HFF-Myc (cell line): ENCODE data around the gene AGPAT1.

Experiments
- DNase-seq: peaks from one replicate; pipeline ENCODE4 v3.0.0-alpha.2; 2011; ENCODE audit warnings: low read depth; ENCODE audit errors: extremely low read depth
- H3K4me3 ChIP-seq: replicated peaks from 2 replicates; pipeline ENCODE4 v1.5.1; 2011; ENCODE audit warnings: low read depth, mild to moderate bottlenecking, control low read depth, low read length
- TF ChIP-seq, protein P1 (sequence below): IDR thresholded peaks from 2 replicates; pipeline ENCODE4 v1.5.1; 2012; ENCODE audit warnings: mild to moderate bottlenecking, low read depth, low read length, control low read depth; ENCODE audit errors: missing control alignments

AGPAT1 gene

DNA sequence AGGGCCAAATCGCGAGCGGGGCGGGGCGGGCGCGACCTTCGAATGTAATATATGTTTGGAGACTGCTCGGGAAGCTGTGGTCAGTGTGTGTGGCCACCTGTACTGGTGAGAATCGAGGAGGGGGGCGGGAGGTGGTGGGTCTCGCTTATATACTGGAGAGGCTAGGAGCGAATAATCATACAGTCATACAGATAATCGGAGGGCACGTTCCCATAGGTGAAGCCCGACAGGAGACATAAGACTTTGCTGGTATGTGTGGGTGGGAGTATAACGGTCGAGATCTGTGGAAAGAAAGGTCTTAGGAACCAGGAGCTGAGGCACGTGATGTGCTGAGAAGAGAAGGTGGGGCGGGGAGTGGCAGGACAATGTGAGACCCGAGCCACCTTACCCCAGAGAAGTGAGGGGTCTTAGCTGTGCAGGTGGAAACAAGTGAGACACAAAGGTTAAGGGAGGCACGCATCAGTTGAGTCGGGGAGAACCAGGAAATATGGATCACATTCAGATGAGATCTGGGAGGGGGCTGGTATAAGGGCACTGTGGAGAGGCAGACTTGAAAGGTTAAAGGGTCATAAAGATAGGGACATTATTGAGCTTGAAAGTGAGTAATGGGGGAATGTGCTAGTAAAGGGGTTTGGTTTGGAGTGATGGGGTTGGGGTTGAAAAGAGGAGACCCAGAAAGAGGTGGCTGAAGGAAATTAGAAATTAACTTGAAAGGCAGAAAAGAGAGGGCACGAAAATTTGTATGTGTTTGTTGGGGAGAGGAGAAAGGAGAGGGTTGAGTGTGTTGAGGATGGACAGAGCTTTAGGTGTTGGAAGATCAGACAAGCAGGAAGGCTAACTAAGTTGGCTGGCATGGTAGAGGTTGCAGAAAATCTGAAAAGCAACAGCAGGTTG is 2.9 kb upstream of the AGPAT1 start:
- peak overlapping the region; percentile 90 for H3K4me3 ChIP-seq
- TF ChIP-seq, protein P1, sequence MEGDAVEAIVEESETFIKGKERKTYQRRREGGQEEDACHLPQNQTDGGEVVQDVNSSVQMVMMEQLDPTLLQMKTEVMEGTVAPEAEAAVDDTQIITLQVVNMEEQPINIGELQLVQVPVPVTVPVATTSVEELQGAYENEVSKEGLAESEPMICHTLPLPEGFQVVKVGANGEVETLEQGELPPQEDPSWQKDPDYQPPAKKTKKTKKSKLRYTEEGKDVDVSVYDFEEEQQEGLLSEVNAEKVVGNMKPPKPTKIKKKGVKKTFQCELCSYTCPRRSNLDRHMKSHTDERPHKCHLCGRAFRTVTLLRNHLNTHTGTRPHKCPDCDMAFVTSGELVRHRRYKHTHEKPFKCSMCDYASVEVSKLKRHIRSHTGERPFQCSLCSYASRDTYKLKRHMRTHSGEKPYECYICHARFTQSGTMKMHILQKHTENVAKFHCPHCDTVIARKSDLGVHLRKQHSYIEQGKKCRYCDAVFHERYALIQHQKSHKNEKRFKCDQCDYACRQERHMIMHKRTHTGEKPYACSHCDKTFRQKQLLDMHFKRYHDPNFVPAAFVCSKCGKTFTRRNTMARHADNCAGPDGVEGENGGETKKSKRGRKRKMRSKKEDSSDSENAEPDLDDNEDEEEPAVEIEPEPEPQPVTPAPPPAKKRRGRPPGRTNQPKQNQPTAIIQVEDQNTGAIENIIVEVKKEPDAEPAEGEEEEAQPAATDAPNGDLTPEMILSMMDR, result no peak
- DNase-seq, result no peak

DNA sequence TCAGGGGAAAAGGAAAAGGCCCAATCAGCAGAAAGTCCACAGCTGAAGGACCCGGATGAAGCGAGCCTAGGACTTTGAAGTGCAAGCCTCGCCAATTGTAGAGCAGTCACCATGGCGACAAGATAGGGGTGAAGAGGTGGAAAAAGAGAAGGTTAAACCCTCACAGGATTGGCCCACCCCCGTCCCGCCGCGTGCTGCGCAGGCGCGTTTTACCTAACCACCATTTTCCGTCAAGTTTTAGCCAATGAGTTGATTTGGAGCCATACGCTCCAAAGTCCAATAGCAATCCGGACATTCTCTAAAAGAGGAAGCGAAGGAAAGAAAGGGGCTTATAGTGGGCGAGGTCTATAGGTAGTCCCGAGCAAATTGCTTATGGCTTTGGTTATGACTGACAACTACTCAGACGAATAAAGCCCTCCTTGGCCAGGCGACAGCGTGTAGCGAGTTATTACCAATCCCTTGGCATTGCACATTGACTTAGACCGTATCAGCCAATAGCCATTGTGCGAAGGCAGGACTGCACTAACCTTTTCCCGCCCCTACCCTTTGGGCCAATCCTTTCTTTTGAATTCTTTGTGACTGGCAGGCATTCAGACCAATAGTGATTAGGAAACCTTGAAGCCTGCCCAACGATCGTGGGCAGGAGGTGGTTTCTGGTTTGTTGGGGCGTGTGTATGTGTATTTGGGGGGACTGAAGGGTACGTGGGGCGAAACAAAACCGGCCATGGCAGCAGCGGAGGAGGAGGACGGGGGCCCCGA is 2.1 kb upstream of the AGPAT1 start, which contains the start of gene RNF5:
TSS of gene RNF5 (plus strand) at position 618 of the 759 bp plus-strand sequence. CDS start at position 725, 107 bp downstream.
- TF ChIP-seq, protein P1, result no peak
- peak; percentile 100 for DNase-seq
- peak within 1 kb of the TSS; percentile 90 for H3K4me3 ChIP-seq

DNA sequence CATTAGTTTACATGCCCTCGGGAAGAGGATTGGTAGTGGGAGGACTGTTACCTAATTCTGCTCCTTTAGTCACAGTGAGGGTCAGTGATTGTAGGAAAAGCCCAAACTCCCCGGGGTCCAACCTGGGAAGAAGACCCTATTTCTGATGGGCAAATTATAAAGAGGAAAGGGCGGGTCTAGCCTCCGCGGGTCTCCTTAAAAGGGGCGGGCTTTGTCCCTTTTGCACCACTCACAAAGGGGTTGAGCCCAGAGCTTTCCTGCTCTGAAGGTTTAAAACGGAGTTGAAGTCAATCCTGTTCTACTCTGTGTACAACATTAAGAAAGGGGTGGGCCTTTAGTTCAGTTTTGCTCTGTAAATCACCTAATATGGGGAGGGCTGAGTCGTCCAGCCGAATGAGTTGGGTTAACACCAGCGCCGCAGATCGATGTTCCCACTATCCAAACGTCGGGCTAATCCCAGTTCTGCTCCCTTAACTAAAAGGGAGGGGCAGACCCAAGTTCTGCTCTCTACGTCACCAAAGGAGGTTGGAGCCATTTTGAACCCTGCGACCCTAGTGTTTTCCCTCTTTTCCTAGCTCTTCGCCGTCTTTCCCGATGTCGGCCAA is 1.4 kb upstream of the AGPAT1 start:
- no peak for DNase-seq
- TF ChIP-seq, protein P1, result no peak
- H3K4me3 ChIP-seq, result peak overlapping the region; percentile 90

DNA sequence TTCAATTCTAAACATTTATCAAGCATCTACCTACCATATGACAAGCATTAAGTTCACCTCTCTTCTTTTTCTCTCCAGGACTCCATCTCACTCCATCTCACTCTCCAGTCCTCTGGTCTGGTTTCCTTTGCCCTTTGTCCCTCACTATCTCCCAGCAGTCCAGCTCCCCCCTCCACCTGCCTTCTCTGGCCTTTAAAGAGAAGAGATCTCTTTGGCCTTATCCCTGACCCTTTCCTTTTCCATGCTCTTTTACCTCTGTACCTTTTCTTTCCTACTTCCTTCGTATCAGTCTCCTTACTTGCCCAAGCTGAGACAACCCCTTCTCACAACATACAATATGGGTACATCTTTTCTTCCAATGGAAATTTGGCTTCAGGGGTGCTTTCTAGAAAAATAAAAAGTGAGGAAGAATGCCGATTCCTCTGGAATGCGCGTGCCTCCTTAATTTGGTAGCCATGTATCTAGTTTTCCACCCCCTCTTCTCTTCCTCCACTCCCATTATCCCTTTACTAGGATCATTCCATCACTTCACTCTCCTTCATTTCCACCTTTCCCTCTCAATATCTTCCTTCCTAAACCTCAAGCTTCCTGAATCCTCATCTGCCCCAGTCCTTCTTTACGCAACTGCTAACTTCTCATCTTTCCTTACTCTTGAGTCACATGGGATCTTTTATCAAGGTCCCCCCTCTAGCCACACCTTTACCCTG is 745 bp upstream of the AGPAT1 start:
- DNase-seq, result no peak
- peak overlapping the region; percentile 90 for H3K4me3 ChIP-seq
- TF ChIP-seq, protein P1, result no peak

DNA sequence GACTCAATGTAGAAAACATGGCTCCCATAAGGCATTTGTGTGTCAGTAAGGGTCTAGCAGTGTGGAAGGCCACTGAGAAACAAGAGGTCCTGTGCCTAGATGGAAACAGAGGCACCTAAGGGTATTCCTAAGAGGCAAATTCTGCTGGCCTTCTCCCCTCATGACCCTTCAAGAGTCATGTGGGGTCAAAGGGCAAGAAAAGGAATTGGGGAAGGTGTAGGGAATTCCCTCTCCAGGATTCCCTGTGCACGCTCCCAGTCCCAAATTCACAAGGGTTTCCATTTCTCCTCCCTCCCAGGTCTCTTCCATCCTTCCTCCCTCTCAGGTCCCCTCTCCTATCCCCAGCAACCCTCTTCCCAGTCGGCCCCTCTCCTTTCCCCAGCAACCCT is 568 bp downstream of the AGPAT1 start:
- no peak for DNase-seq
- peak overlapping the region; percentile 90 for H3K4me3 ChIP-seq
- TF ChIP-seq, protein P1, result no peak

DNA sequence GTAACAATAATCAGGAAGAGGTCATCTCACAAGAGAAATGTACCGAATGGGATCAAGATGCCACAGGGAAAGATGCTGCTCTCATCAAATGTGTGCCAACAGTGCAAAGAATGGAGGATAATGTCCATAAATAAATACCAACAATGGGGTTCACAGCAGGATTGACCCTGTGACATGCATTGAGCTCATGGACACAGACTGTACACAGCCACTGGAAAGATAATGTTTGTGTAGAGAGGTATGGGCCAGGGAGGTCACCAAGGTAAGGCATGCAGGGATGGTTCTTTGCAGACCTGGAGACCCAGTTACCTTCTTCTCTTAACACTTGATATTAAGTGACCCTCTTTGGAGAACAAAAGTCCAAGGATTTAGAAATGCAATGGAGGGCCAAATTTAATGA is 1.5 kb downstream of the AGPAT1 start:
- no peak for DNase-seq
- H3K4me3 ChIP-seq, result peak overlapping the region; percentile 90
- TF ChIP-seq, protein P1, result no peak
